OCI-LY3 (cell line): Measurements from ENCODE around the gene AP2A2.

ENCODE experiments used
- CTCF ChIP-seq: fragments of 200-600, 300-600 bp; sonication (generic); IDR thresholded peaks from 2 replicates; pipeline ENCODE4 v1.5.1; 2014; ENCODE audit warnings: antibody characterized with exemption, low read length, low read depth
- EZH2phosphoT487 ChIP-seq: fragments of 200-600 bp; shearing (Covaris generic); IDR thresholded peaks from 2 replicates; pipeline ENCODE4 v1.6.1; 2018; ENCODE audit warnings: antibody characterized with exemption, mixed run types, low read depth

GRCh38 chr11:971731-972365, 46.2 kb downstream of the AP2A2 start:
- TF ChIP-seq CTCF (no peak), EZH2phosphoT487 (no peak)
